Hepatocyte (in vitro differentiated cells): ENCODE measurements around the gene ZSCAN16. TPM values are rescaled to one million over a fixed set of nuclear protein-coding genes. Genes with fewer than 3 reads are reported as not detected.
"Not testable (repeated sequence)": the region's sequence is repeated elsewhere in the genome, so short reads cannot be mapped to it uniquely, and the experiment has no call there.

Experiments
- DNase-seq: peaks from one replicate; pipeline ENCODE4 v3.0.0-alpha.2; 2016; ENCODE audit warnings: low spot score
- H2AFZ ChIP-seq: fragments of 200-600 bp; sonication (generic); 2 replicates; pipeline ENCODE4 v1.6.0; 2016; ENCODE audit warnings: antibody characterized with exemption, mild to moderate bottlenecking
- H3K27ac ChIP-seq: fragments of 200-600 bp; sonication (generic); 2 replicates; pipeline ENCODE4 v1.5.1; 2016; ENCODE audit warnings: mild to moderate bottlenecking
- H3K27me3 ChIP-seq: fragments of 200-600 bp; sonication (generic); 2 replicates; pipeline ENCODE4 v1.6.1; 2016
- H3K36me3 ChIP-seq: fragments of 200-600 bp; sonication (generic); replicated peaks from 2 replicates; pipeline ENCODE4 v1.5.1; 2016; ENCODE audit warnings: low read depth; ENCODE audit not compliant: insufficient read depth
- H3K4me1 ChIP-seq: fragments of 200-600 bp; sonication (generic); 2 replicates; pipeline ENCODE4 v1.5.1; 2016; ENCODE audit warnings: mild to moderate bottlenecking, moderate library complexity; ENCODE audit not compliant: insufficient read depth
- H3K4me2 ChIP-seq: fragments of 200-600 bp; sonication (generic); 2 replicates; pipeline ENCODE4 v1.6.0; 2016
- H3K4me3 ChIP-seq: fragments of 200-600 bp; sonication (generic); 2 replicates; pipeline ENCODE4 v1.5.1; 2016; ENCODE audit warnings: mild to moderate bottlenecking
- H3K79me2 ChIP-seq: fragments of 200-600 bp; sonication (generic); 2 replicates; pipeline ENCODE4 v1.6.0; 2017; ENCODE audit warnings: mild to moderate bottlenecking
- H3K9me2 ChIP-seq: fragments of 200-600 bp; sonication (generic); replicated peaks from 2 replicates; pipeline ENCODE4 v1.6.0; 2017; ENCODE audit warnings: mild to moderate bottlenecking; ENCODE audit not compliant: insufficient read depth
- H3K9me3 ChIP-seq: fragments of 200-600 bp; sonication (generic); 2 replicates; pipeline ENCODE4 v1.5.1; 2016; ENCODE audit warnings: low read depth, mild to moderate bottlenecking
- H4K20me1 ChIP-seq: fragments of 200-600 bp; sonication (generic); 2 replicates; pipeline ENCODE4 v1.6.0; 2016; ENCODE audit warnings: mild to moderate bottlenecking; ENCODE audit not compliant: insufficient read depth, poor library complexity, severe bottlenecking
- EZH2 ChIP-seq: fragments of 200-600 bp; sonication (generic); IDR thresholded peaks from 2 replicates; pipeline ENCODE4 v1.6.1; 2016; ENCODE audit warnings: antibody characterized with exemption, mild to moderate bottlenecking, borderline replicate concordance
- EZH2phosphoT487 ChIP-seq: fragments of 200-600 bp; sonication (generic); IDR thresholded peaks from one replicate; pipeline ENCODE4 v1.6.1; 2018; ENCODE audit warnings: antibody characterized with exemption, mild to moderate bottlenecking, low read depth, moderate library complexity; ENCODE audit not compliant: unreplicated experiment, severe bottlenecking
- WGBS: methylation state at CpG from one replicate; pipeline ENCODE4 v1.1.6; 2016; ENCODE audit warnings: low lambda C conversion rate; ENCODE audit errors: missing lambda C conversion rate; 5-methylcytosine and 5-hydroxymethylcytosine counted together
- polyA plus RNA-seq: library from polyadenylated mRNA; unstranded; fragments of >200 nt; fragmentation: Nextera tagmentation; extraction: Ambion mirVana; gene quantifications from 2 replicates; pipeline ENCODE4 v1.2.1, GENCODE V29; 2016
- total RNA-seq: library from RNA; depleted of rRNA; stranded (reverse); fragments of >200 nt; gene quantifications from 2 replicates; pipeline ENCODE4 v1.2.3, GENCODE V29; 2014
- TF ChIP-seq, protein P1 (sequence below): fragments of 200-600 bp; sonication (generic); IDR thresholded peaks from 2 replicates; pipeline ENCODE4 v1.5.1; 2016; ENCODE audit warnings: antibody characterized with exemption, mild to moderate bottlenecking; ENCODE audit not compliant: poor library complexity

Gene ZSCAN16
- total and polyA plus RNA-seq, 2 experiments from 2014 or later: 4.3 to 6.7 TPM

DNA sequence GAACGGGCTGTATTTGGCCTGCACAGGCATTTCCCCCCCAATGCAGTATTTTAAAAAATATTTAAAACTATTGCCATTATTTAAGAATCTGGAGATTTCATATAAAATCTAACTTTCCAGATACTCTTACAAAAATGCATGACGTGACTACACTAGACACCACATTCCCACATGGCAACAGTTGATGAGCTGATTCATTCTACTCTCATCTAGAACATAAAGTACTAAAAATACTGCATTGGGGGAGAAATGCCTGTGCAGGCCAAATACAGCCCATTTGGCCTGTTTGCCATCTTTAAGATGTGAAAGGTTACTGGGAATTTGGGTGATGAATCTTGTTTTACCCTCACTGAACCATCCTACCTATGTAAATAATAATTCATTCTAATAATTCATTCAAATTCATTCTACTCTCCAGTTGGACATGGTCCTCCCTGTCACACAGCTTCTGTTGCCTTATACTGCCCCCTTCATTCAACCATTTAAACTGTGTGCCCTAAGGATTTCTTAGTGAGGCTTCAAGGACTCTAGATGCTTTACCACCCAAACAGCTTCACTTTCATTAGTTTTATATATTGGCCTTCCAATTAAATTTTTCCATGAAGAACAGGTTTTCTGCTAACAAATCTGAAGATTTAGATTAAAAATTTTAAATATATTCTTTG lies 6.9 kb upstream of the ZSCAN16 start:
- H3K36me3 ChIP-seq: no peaks in the 10 kb centered on the region
- no peak overlapping the region for H3K27ac ChIP-seq
- TF ChIP-seq, protein P1, sequence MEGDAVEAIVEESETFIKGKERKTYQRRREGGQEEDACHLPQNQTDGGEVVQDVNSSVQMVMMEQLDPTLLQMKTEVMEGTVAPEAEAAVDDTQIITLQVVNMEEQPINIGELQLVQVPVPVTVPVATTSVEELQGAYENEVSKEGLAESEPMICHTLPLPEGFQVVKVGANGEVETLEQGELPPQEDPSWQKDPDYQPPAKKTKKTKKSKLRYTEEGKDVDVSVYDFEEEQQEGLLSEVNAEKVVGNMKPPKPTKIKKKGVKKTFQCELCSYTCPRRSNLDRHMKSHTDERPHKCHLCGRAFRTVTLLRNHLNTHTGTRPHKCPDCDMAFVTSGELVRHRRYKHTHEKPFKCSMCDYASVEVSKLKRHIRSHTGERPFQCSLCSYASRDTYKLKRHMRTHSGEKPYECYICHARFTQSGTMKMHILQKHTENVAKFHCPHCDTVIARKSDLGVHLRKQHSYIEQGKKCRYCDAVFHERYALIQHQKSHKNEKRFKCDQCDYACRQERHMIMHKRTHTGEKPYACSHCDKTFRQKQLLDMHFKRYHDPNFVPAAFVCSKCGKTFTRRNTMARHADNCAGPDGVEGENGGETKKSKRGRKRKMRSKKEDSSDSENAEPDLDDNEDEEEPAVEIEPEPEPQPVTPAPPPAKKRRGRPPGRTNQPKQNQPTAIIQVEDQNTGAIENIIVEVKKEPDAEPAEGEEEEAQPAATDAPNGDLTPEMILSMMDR: no peak
- no peak for TF ChIP-seq EZH2phosphoT487
- TF ChIP-seq EZH2: no peak
- H2AFZ ChIP-seq: no peak overlapping the region
- H3K27me3 ChIP-seq: no peaks in the 10 kb centered on the region
- H3K9me2 ChIP-seq: no peaks in the 10 kb centered on the region
- no peak overlapping the region for H3K4me2 ChIP-seq
- H3K4me3 ChIP-seq: no peak overlapping the region
- H3K79me2 ChIP-seq: no peaks in the 10 kb centered on the region
- no peaks in the 10 kb centered on the region for H3K4me1 ChIP-seq
- H4K20me1 ChIP-seq: no peaks in the 10 kb centered on the region
- H3K9me3 ChIP-seq: no peaks in the 10 kb centered on the region
- WGBS: 100% methylated on average over 2 of the region's 2 CpGs
- DNase-seq: no peak

DNA sequence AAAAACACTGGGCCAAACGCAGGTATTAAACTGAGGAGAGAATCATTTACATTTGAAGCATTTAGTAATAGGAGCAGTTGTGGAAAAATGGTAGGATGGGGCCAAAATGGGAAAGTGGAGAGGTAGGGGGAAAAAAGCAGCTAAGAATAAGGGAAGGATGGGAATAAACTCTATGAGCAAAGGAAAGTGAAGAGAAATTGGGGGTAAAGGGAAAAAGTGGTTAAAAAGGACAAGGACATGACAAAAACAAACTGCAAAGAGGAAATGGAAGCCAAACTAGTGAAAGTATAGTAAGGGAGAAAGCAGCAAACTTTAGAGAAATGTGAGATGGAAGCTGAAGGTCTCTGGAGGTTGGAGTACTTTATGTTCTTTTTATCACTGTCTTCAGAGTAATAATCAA lies 6.2 kb upstream of the ZSCAN16 start:
- Histone ChIP-seq H3K9me2 (no peaks in the 10 kb centered on the region), H3K36me3 (no peaks in the 10 kb centered on the region), H3K79me2 (peaks cover 5% of the 10 kb centered on the region), H3K27me3 (no peaks in the 10 kb centered on the region), H4K20me1 (no peaks in the 10 kb centered on the region), H3K4me1 (no peaks in the 10 kb centered on the region), H2AFZ (no peak overlapping the region), H3K9me3 (no peaks in the 10 kb centered on the region), H3K27ac (no peak overlapping the region), H3K4me3 (no peak overlapping the region), H3K4me2 (no peak overlapping the region)
- TF ChIP-seq EZH2 (no peak), EZH2phosphoT487 (no peak)
- TF ChIP-seq, protein P1: no peak
- 81% methylated on average over 1 of the region's 1 CpG for WGBS
- DNase-seq: no peak

DNA sequence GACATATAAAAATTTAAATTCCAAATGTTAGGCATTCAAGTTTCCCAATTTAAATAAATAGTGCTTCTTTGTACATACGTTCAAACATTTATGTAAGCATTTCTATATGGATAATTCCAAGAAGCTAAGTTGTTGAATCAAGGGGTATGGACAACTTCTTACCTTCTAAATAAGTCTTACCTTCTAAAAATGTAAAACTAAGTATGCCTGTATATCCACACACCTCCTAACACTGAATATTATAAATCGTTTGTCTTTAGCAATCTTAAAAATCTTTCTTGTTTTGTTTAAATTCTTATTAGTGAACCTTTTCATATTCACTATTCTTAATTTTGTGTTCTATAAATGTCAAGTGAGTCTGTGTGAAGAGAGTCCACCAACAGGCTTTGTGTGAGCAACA lies 2.5 kb upstream of the ZSCAN16 start:
- 98% methylated on average over 2 of the region's 2 CpGs for WGBS
- no peak overlapping the region for H3K27ac ChIP-seq
- no peaks in the 10 kb centered on the region for H3K9me3 ChIP-seq
- H3K9me2 ChIP-seq: no peaks in the 10 kb centered on the region
- H3K79me2 ChIP-seq: peaks cover 27% of the 10 kb centered on the region
- H3K4me1 ChIP-seq: no peaks in the 10 kb centered on the region
- TF ChIP-seq EZH2phosphoT487 (no peak), EZH2 (no peak)
- TF ChIP-seq, protein P1: no peak
- no peak overlapping the region for H3K4me2 ChIP-seq
- no peaks in the 10 kb centered on the region for H4K20me1 ChIP-seq
- H3K4me3 ChIP-seq: no peak overlapping the region
- H3K27me3 ChIP-seq: no peaks in the 10 kb centered on the region
- H2AFZ ChIP-seq: no peak overlapping the region
- no peak for DNase-seq
- H3K36me3 ChIP-seq: no peaks in the 10 kb centered on the region

DNA sequence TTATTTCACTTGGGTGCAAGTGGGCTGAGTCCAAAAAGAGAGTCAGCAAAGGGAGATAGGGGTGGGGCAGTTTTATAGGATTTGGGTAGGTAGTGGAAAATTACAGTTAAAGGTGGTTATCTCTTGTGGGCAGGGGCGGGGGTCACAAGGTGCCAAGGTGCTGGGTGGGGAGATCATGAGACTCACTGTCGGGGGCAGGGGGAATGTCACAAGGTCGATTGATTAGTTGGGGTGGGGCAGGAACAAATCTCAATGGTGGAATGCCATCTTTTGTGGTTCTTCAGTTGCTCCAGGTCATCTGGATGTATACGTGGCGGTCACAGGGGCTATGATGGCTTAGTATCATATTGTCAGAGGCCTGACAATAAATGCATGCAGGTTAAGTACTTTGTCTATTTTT lies 2.1 kb upstream of the ZSCAN16 start:
- not testable (repeated sequence) for H3K27me3 ChIP-seq, DNase-seq, H2AFZ ChIP-seq, H3K9me2 ChIP-seq, H4K20me1 ChIP-seq, H3K9me3 ChIP-seq, H3K4me3 ChIP-seq, H3K4me1 ChIP-seq, H3K4me2 ChIP-seq, H3K36me3 ChIP-seq, H3K27ac ChIP-seq
- WGBS: 92% methylated on average over 5 of the region's 5 CpGs
- H3K79me2 ChIP-seq: peaks cover 28% of the 10 kb centered on the region
